Measurements from ENCODE around the gene CAV2. TPM values are rescaled to one million over a fixed set of nuclear protein-coding genes. Genes with fewer than 3 reads are reported as not detected.

Gene CAV2
- total RNA-seq, 6 experiments from 2014 or later: 12.5 to 51.0 (median 36.0) TPM

GRCh38 chr7:116526897-116527296 lies 27.4 kb downstream of the CAV2 start:
- Histone ChIP-seq H3K4me1 (peaks cover 0 to 12% (median 0%) of the 10 kb centered on the region in 4 donors), H3K9me3 (no peaks in the 10 kb centered on the region), H3K36me3 (no peaks in the 10 kb centered on the region), H3K27me3 (no peaks in the 10 kb centered on the region), H3K4me3 (peak overlapping the region in 2 of 3 donors; percentile 55 to 67), H3K27ac (no peak overlapping the region)
- intact Hi-C loops (cut with DNase I): loop anchor here (10.0 kb wide), 2 partner anchors 262 to 272 kb away; no protein-coding TSS in a partner anchor
- 47% methylated on average over 5 of the region's 5 CpGs for WGBS (ENCODE audit: insufficient coverage, low coverage, low lambda C conversion rate, missing lambda C conversion rate)
- DNase-seq (no peak), ATAC-seq (no peak)
- TF ChIP-seq CTCF (IDR thresholded peaks at IDR 0.05): no peak
- TF ChIP-seq POLR2A (IDR thresholded peaks at IDR 0.05): no peak

- Histone ChIP-seq H3K27ac (peak overlapping the region in 1 of 3 donors; percentile 25), H3K4me1 (peaks cover 0 to 12% (median 0%) of the 10 kb centered on the region in 4 donors), H3K9me3 (no peaks in the 10 kb centered on the region), H3K27me3 (no peaks in the 10 kb centered on the region), H3K36me3 (no peaks in the 10 kb centered on the region), H3K4me3 (no peak overlapping the region)
- no peak for DNase-seq
- ATAC-seq: no peak
- intact Hi-C loops (cut with DNase I): loop anchor here (10.0 kb wide), 2 partner anchors 263 to 273 kb away; no protein-coding TSS in a partner anchor
- TF ChIP-seq CTCF (IDR thresholded peaks at IDR 0.05) (no peak), POLR2A (IDR thresholded peaks at IDR 0.05) (no peak)
- WGBS (ENCODE audit: insufficient coverage, low coverage, low lambda C conversion rate, missing lambda C conversion rate): 33% methylated on average over 3 of the region's 3 CpGs
Observed at GRCh38 chr7:116527521-116527920, 28.0 kb downstream of the CAV2 start.

- ATAC-seq: peak in 1 of 4 donors; percentile 19
- no peak overlapping the region for H3K4me3 ChIP-seq
- intact Hi-C loops (cut with DNase I): loop anchor here (10.0 kb wide), 2 partner anchors 263 to 273 kb away; no protein-coding TSS in a partner anchor
- no peaks in the 10 kb centered on the region for H3K36me3 ChIP-seq
- H3K27ac ChIP-seq: peak overlapping the region in 1 of 3 donors; percentile 25
- no peaks in the 10 kb centered on the region for H3K27me3 ChIP-seq
- DNase-seq: no peak
- H3K9me3 ChIP-seq: no peaks in the 10 kb centered on the region
- H3K4me1 ChIP-seq: peaks cover 0 to 12% (median 0%) of the 10 kb centered on the region in 4 donors
- TF ChIP-seq CTCF (IDR thresholded peaks at IDR 0.05): no peak
- TF ChIP-seq POLR2A (IDR thresholded peaks at IDR 0.05): no peak
- WGBS (ENCODE audit: insufficient coverage, low coverage, low lambda C conversion rate, missing lambda C conversion rate): 55% methylated on average over 1 of the region's 3 CpGs
Observed at GRCh38 chr7:116528008-116528789, 28.7 kb downstream of the CAV2 start.

- no peaks in the 10 kb centered on the region for H3K27me3 ChIP-seq
- H3K4me3 ChIP-seq: no peak overlapping the region
- no peak for TF ChIP-seq POLR2A (IDR thresholded peaks at IDR 0.05)
- TF ChIP-seq CTCF (IDR thresholded peaks at IDR 0.05): no peak
- no peaks in the 10 kb centered on the region for H3K36me3 ChIP-seq
- no peak for DNase-seq
- WGBS (ENCODE audit: insufficient coverage, low coverage, low lambda C conversion rate, missing lambda C conversion rate): 33% methylated on average over 1 of the region's 1 CpG
- H3K27ac ChIP-seq: no peak overlapping the region
- peaks cover 0 to 12% (median 0%) of the 10 kb centered on the region in 4 donors for H3K4me1 ChIP-seq
- ATAC-seq: no peak
- intact Hi-C loops (cut with DNase I): loop anchor here (10.0 kb wide), 2 partner anchors 264 to 274 kb away; no protein-coding TSS in a partner anchor
- no peaks in the 10 kb centered on the region for H3K9me3 ChIP-seq
Observed at GRCh38 chr7:116529250-116529649, 29.7 kb downstream of the CAV2 start.

Data from right lobe of liver (tissue), 6 donors.